ENCODE results near the gene NUP210.

Gene NUP210

GRCh38 chr3:13389378-13389777, 30.7 kb downstream of the NUP210 start:
- peaks cover 43% of the 10 kb centered on the region for H4K20me1 ChIP-seq (ENCODE audit: insufficient read depth, low read length)
- no peak overlapping the region for H3K27ac ChIP-seq (ENCODE audit: low read length)
- H3K4me3 ChIP-seq (ENCODE audit: low read depth in 1 of 2, low read length in 2 of 2): no peak overlapping the region
- peaks cover 12% of the 10 kb centered on the region for H3K79me2 ChIP-seq (ENCODE audit: insufficient read depth, low read length)
- H3K9ac ChIP-seq (ENCODE audit: low read depth, low read length): no peak overlapping the region
- no peak overlapping the region for H2AFZ ChIP-seq (ENCODE audit: low read depth, low read length)
- no peak for ATAC-seq (ENCODE audit: insufficient read depth, low read depth)
- H3K4me2 ChIP-seq (ENCODE audit: insufficient read depth, low read length): no peak overlapping the region
- no peaks in the 10 kb centered on the region for H3K4me1 ChIP-seq (ENCODE audit: insufficient read depth, low read length)
- no peaks in the 10 kb centered on the region for H3K27me3 ChIP-seq (ENCODE audit: insufficient read depth, low read length, poor library complexity)
- H3K9me3 ChIP-seq (ENCODE audit: insufficient read depth, low read length, severe bottlenecking): no peaks in the 10 kb centered on the region
- no peak for DNase-seq
- peaks cover 100% of the 10 kb centered on the region for H3K36me3 ChIP-seq (ENCODE audit: insufficient read depth, low read length)
- TF ChIP-seq CTCF (IDR thresholded peaks at IDR 0.05; ENCODE audit: borderline replicate concordance, extremely low read depth, low read length, poor library complexity, severe bottlenecking): no peak
- no peak for TF ChIP-seq EZH2 (IDR thresholded peaks at IDR 0.05; ENCODE audit: borderline replicate concordance, low read depth, low read length, severe bottlenecking)

GRCh38 chr3:13388816-13389215, 31.3 kb downstream of the NUP210 start:
- Histone ChIP-seq H3K4me1 (ENCODE audit: insufficient read depth, low read length) (no peaks in the 10 kb centered on the region), H4K20me1 (ENCODE audit: insufficient read depth, low read length) (peaks cover 42% of the 10 kb centered on the region), H3K36me3 (ENCODE audit: insufficient read depth, low read length) (peaks cover 99% of the 10 kb centered on the region)

GRCh38 chr3:13385373-13385965, 34.7 kb downstream of the NUP210 start:
- Histone ChIP-seq H3K9ac (ENCODE audit: low read depth, low read length) (no peak overlapping the region), H3K4me1 (ENCODE audit: insufficient read depth, low read length) (no peaks in the 10 kb centered on the region), H3K79me2 (ENCODE audit: insufficient read depth, low read length) (peaks cover 2% of the 10 kb centered on the region), H3K36me3 (ENCODE audit: insufficient read depth, low read length) (peaks cover 97% of the 10 kb centered on the region), H4K20me1 (ENCODE audit: insufficient read depth, low read length) (peaks cover 12% of the 10 kb centered on the region), H3K27me3 (ENCODE audit: insufficient read depth, low read length, poor library complexity) (no peaks in the 10 kb centered on the region), H3K9me3 (ENCODE audit: insufficient read depth, low read length, severe bottlenecking) (no peaks in the 10 kb centered on the region), H3K27ac (ENCODE audit: low read length) (no peak overlapping the region), H3K4me3 (ENCODE audit: low read depth in 1 of 2, low read length in 2 of 2) (no peak overlapping the region), H2AFZ (ENCODE audit: low read depth, low read length) (no peak overlapping the region), H3K4me2 (ENCODE audit: insufficient read depth, low read length) (no peak overlapping the region)
- TF ChIP-seq CTCF (IDR thresholded peaks at IDR 0.05; ENCODE audit: borderline replicate concordance, extremely low read depth, low read length, poor library complexity, severe bottlenecking): no peak
- no peak for TF ChIP-seq EZH2 (IDR thresholded peaks at IDR 0.05; ENCODE audit: borderline replicate concordance, low read depth, low read length, severe bottlenecking)
- ATAC-seq (ENCODE audit: insufficient read depth, low read depth): no peak
- no peak for DNase-seq

More at GRCh38 chr3:13388816-13389215, 31.3 kb downstream of the NUP210 start:
- Histone ChIP-seq H3K79me2 (ENCODE audit: insufficient read depth, low read length) (peaks cover 10% of the 10 kb centered on the region), H3K4me3 (ENCODE audit: low read depth in 1 of 2, low read length in 2 of 2) (no peak overlapping the region), H3K9ac (ENCODE audit: low read depth, low read length) (no peak overlapping the region), H3K27ac (ENCODE audit: low read length) (no peak overlapping the region), H2AFZ (ENCODE audit: low read depth, low read length) (no peak overlapping the region), H3K9me3 (ENCODE audit: insufficient read depth, low read length, severe bottlenecking) (no peaks in the 10 kb centered on the region), H3K4me2 (ENCODE audit: insufficient read depth, low read length) (no peak overlapping the region), H3K27me3 (ENCODE audit: insufficient read depth, low read length, poor library complexity) (no peaks in the 10 kb centered on the region)
- no peak for ATAC-seq (ENCODE audit: insufficient read depth, low read depth)
- no peak for TF ChIP-seq EZH2 (IDR thresholded peaks at IDR 0.05; ENCODE audit: borderline replicate concordance, low read depth, low read length, severe bottlenecking)
- no peak for TF ChIP-seq CTCF (IDR thresholded peaks at IDR 0.05; ENCODE audit: borderline replicate concordance, extremely low read depth, low read length, poor library complexity, severe bottlenecking)
- no peak for DNase-seq
